IMR-90 (cell line): ENCODE results near the gene SETD6.

ENCODE experiments used
- BHLHE40 ChIP-seq: fragments of 150-350 bp; IDR thresholded peaks from 2 replicates; pipeline ENCODE4 v1.6.1; 2016; ENCODE audit warnings: mild to moderate bottlenecking, low read depth, low read length
- CEBPB ChIP-seq: IDR thresholded peaks from 2 replicates; pipeline ENCODE4 v1.6.1; 2012; ENCODE audit warnings: low read depth, low read length, improper control_type of control experiment
- CHD1 ChIP-seq: IDR thresholded peaks from 2 replicates; pipeline ENCODE4 v1.6.1; 2012; ENCODE audit warnings: low read depth, low read length, improper control_type of control experiment
- CTCF ChIP-seq: conservative IDR thresholded peaks from 2 replicates; pipeline ENCODE4 v1.5.1; 2012; ENCODE audit warnings: mild to moderate bottlenecking, low read depth, low read length, improper control_type of control experiment
- ELK1 ChIP-seq: fragments of 150-350 bp; IDR thresholded peaks from 2 replicates; pipeline ENCODE4 v1.6.1; 2016; ENCODE audit warnings: low read depth, mild to moderate bottlenecking, low read length, moderate library complexity, borderline replicate concordance
- MAFK ChIP-seq: IDR thresholded peaks from 2 replicates; pipeline ENCODE4 v1.6.1; 2012; ENCODE audit warnings: low read depth, low read length, improper control_type of control experiment
- MAZ ChIP-seq: IDR thresholded peaks from 2 replicates; pipeline ENCODE4 v1.6.1; 2012; ENCODE audit warnings: low read depth, mild to moderate bottlenecking, low read length, improper control_type of control experiment, moderate library complexity, borderline replicate concordance
- MXI1 ChIP-seq: IDR thresholded peaks from 2 replicates; pipeline ENCODE4 v1.6.1; 2012; ENCODE audit warnings: low read depth, mild to moderate bottlenecking, low read length, moderate library complexity, borderline replicate concordance
- POLR2A ChIP-seq: IDR thresholded peaks from 2 replicates; pipeline ENCODE4 v1.6.1; 2012; ENCODE audit warnings: mild to moderate bottlenecking, low read depth, low read length
- RAD21 ChIP-seq: IDR thresholded peaks from 2 replicates; pipeline ENCODE4 v1.6.1; 2012; ENCODE audit warnings: low read length, improper control_type of control experiment
- RCOR1 ChIP-seq: IDR thresholded peaks from 2 replicates; pipeline ENCODE4 v1.6.1; 2012; ENCODE audit warnings: mild to moderate bottlenecking, low read length, improper control_type of control experiment; ENCODE audit not compliant: insufficient replicate concordance
- RFX5 ChIP-seq: IDR thresholded peaks from 2 replicates; pipeline ENCODE4 v1.8.0; 2012; ENCODE audit warnings: low read depth, mild to moderate bottlenecking, low read length, moderate library complexity
- SMC3 ChIP-seq: fragments of 150-350 bp; IDR thresholded peaks from 2 replicates; pipeline ENCODE4 v1.6.1; 2016; ENCODE audit warnings: low read depth, mild to moderate bottlenecking, antibody characterized with exemption, low read length, moderate library complexity
- USF2 ChIP-seq: fragments of 150-350 bp; IDR thresholded peaks from 2 replicates; pipeline ENCODE4 v1.6.1; 2017; ENCODE audit warnings: mild to moderate bottlenecking, antibody characterized with exemption, low read length, low read depth

- TF ChIP-seq CTCF (no peak), POLR2A (no peak), RAD21 (no peak), BHLHE40 (no peak), RCOR1 (no peak), MAZ (no peak), RFX5 (no peak), SMC3 (no peak), MAFK (no peak), USF2 (no peak), CEBPB (no peak), CHD1 (no peak), MXI1 (no peak), ELK1 (no peak)
Measured at GRCh38 chr16:58488531-58488930, 26.8 kb upstream of the SETD6 start.
